WTC11 (cell line): ENCODE results near the gene NCF4. TPM values are rescaled to one million over a fixed set of nuclear protein-coding genes. Genes with fewer than 3 reads are reported as not detected.

ENCODE experiments used
- ATAC-seq: fragments of 200-7000 bp; cut with Tn5 transposase; 2 replicates; pipeline ENCODE4 v1.10.0; 2021; ENCODE audit warnings: mild to moderate bottlenecking, moderate library complexity
- CTCF ChIA-PET: fragments of 300-600 bp; sonication (Branson Sonifier 250); formaldehyde crosslinking; loops from one replicate; lab custom pipeline; 2021; ENCODE audit warnings: antibody characterized with exemption; lab: Charles Lee
- POLR2A ChIA-PET: fragments of 350-600 bp; sonication (Branson Sonifier 250); formaldehyde crosslinking; loops from one replicate; lab custom pipeline; 2021; ENCODE audit warnings: antibody characterized with exemption; lab: Charles Lee
- DNase-seq: peaks from one replicate; pipeline ENCODE4 v3.0.0; 2021; ENCODE audit warnings: low spot score
- H3K27ac Mint-ChIP-seq: 2 replicates; pipeline ENCODE4 v1.8.0; 2021; ENCODE audit warnings: mixed read lengths
- H3K27me3 Mint-ChIP-seq: 2 replicates; pipeline ENCODE4 v1.8.0; 2021; ENCODE audit warnings: low read depth, mild to moderate bottlenecking, moderate library complexity, mixed read lengths
- H3K36me3 Mint-ChIP-seq: 2 replicates; pipeline ENCODE4 v1.8.0; 2021; ENCODE audit warnings: mixed read lengths
- H3K4me1 Mint-ChIP-seq: 2 replicates; pipeline ENCODE4 v1.8.0; 2022; ENCODE audit warnings: mixed read lengths
- H3K4me3 Mint-ChIP-seq: 2 replicates; pipeline ENCODE4 v1.8.0; 2021; ENCODE audit warnings: mild to moderate bottlenecking, moderate library complexity, mixed read lengths
- H3K9me3 Mint-ChIP-seq: 2 replicates; pipeline ENCODE4 v1.8.0; 2021; ENCODE audit warnings: mixed read lengths
- CREM ChIP-seq: sonication (generic); formaldehyde crosslinking; IDR thresholded peaks from 2 replicates; pipeline ENCODE4 v1.8.1; 2022; ENCODE audit warnings: mild to moderate bottlenecking, missing genetic modification reagents, moderate library complexity
- FOXJ3 ChIP-seq: sonication (generic); formaldehyde crosslinking; IDR thresholded peaks from 2 replicates; pipeline ENCODE4 v1.9.0; 2021; ENCODE audit warnings: missing genetic modification reagents, mild to moderate bottlenecking, borderline replicate concordance
- FOXP1 ChIP-seq: sonication (generic); formaldehyde crosslinking; IDR thresholded peaks from 2 replicates; pipeline ENCODE4 v1.8.0; 2022; ENCODE audit warnings: missing genetic modification reagents, mild to moderate bottlenecking, moderate library complexity, borderline replicate concordance
- GRHL2 ChIP-seq: fragments of 250-450 bp; sonication (Bioruptor Pico); IDR thresholded peaks from 2 replicates; pipeline ENCODE4 v1.8.0; 2022; ENCODE audit warnings: mild to moderate bottlenecking, moderate library complexity; ENCODE audit not compliant: insufficient replicate concordance, severe bottlenecking
- GTF2I ChIP-seq: fragments of 250-450 bp; sonication (Bioruptor Pico); conservative IDR thresholded peaks from 2 replicates; pipeline ENCODE4 v1.4.0; 2021; ENCODE audit warnings: mild to moderate bottlenecking
- JAZF1 ChIP-seq: fragments of 250-450 bp; sonication (Bioruptor Pico); IDR thresholded peaks from 2 replicates; pipeline ENCODE4 v1.9.0; 2021; ENCODE audit warnings: moderate library complexity, mild to moderate bottlenecking, inconsistent platforms
- JUN ChIP-seq: sonication (generic); formaldehyde crosslinking; IDR thresholded peaks from 2 replicates; pipeline ENCODE4 v1.8.0; 2023; ENCODE audit warnings: mild to moderate bottlenecking, missing genetic modification reagents
- KAT7 ChIP-seq: sonication (generic); formaldehyde crosslinking; IDR thresholded peaks from 2 replicates; pipeline ENCODE4 v1.8.1; 2023; ENCODE audit warnings: missing genetic modification reagents, mild to moderate bottlenecking, borderline replicate concordance
- MXD4 ChIP-seq: fragments of 250-450 bp; sonication (Bioruptor Pico); IDR thresholded peaks from 2 replicates; pipeline ENCODE4 v1.8.0; 2021; ENCODE audit warnings: mild to moderate bottlenecking, moderate library complexity, borderline replicate concordance
- PRRX2 ChIP-seq: fragments of 250-450 bp; sonication (Bioruptor Pico); IDR thresholded peaks from 2 replicates; pipeline ENCODE4 v1.8.0; 2021; ENCODE audit warnings: mild to moderate bottlenecking
- SP1 ChIP-seq: sonication (generic); formaldehyde crosslinking; conservative IDR thresholded peaks from 2 replicates; pipeline ENCODE4 v1.8.1; 2022; ENCODE audit warnings: missing genetic modification reagents
- ZNF121 ChIP-seq: sonication (generic); formaldehyde crosslinking; IDR thresholded peaks from 2 replicates; pipeline ENCODE4 v1.8.0; 2023; ENCODE audit warnings: missing genetic modification reagents
- ZNF219 ChIP-seq: sonication (generic); formaldehyde crosslinking; IDR thresholded peaks from 2 replicates; pipeline ENCODE4 v1.8.0; 2023; ENCODE audit warnings: missing genetic modification reagents, mild to moderate bottlenecking, borderline replicate concordance
- ZNF416 ChIP-seq: fragments of 250-450 bp; sonication (Bioruptor Pico); IDR thresholded peaks from 2 replicates; pipeline ENCODE4 v1.9.0; 2021; ENCODE audit warnings: mild to moderate bottlenecking, inconsistent platforms
- total RNA-seq: library from RNA; stranded (reverse); gene quantifications from 3 replicates; pipeline ENCODE4 v1.2.3, GENCODE V29; 2021
- TF ChIP-seq, protein P1 (sequence below): sonication (generic); formaldehyde crosslinking; conservative IDR thresholded peaks from 2 replicates; pipeline ENCODE4 v1.8.1; 2022; ENCODE audit warnings: mild to moderate bottlenecking, missing genetic modification reagents
- TF ChIP-seq, protein P2 (sequence below): sonication (generic); formaldehyde crosslinking; IDR thresholded peaks from 2 replicates; pipeline ENCODE4 v1.8.0; 2022; ENCODE audit warnings: mild to moderate bottlenecking, missing genetic modification reagents
- TF ChIP-seq, protein P3 (sequence below): fragments of 250-450 bp; sonication (Bioruptor Pico); IDR thresholded peaks from 2 replicates; pipeline ENCODE4 v1.9.0; 2021; ENCODE audit warnings: mild to moderate bottlenecking, borderline replicate concordance
- TF ChIP-seq, protein P4 (sequence below): sonication (generic); formaldehyde crosslinking; IDR thresholded peaks from 2 replicates; pipeline ENCODE4 v1.8.1; 2022; ENCODE audit warnings: low read depth, mild to moderate bottlenecking, moderate library complexity, missing genetic modification reagents, borderline replicate concordance
- TF ChIP-seq, protein P5 (sequence below): sonication (generic); formaldehyde crosslinking; IDR thresholded peaks from 2 replicates; pipeline ENCODE4 v1.8.0; 2023; ENCODE audit warnings: mild to moderate bottlenecking, missing genetic modification reagents
- TF ChIP-seq, protein P6 (sequence below): sonication (generic); formaldehyde crosslinking; IDR thresholded peaks from 2 replicates; pipeline ENCODE4 v1.8.1; 2022; ENCODE audit warnings: mild to moderate bottlenecking, missing genetic modification reagents, moderate library complexity, borderline replicate concordance
- TF ChIP-seq, protein P7 (sequence below): sonication (generic); formaldehyde crosslinking; IDR thresholded peaks from 2 replicates; pipeline ENCODE4 v1.8.1; 2022; ENCODE audit warnings: low read depth, missing genetic modification reagents, borderline replicate concordance

The NCF4 gene
- total RNA-seq, 1 experiment from 2014 or later, result not detected

DNA sequence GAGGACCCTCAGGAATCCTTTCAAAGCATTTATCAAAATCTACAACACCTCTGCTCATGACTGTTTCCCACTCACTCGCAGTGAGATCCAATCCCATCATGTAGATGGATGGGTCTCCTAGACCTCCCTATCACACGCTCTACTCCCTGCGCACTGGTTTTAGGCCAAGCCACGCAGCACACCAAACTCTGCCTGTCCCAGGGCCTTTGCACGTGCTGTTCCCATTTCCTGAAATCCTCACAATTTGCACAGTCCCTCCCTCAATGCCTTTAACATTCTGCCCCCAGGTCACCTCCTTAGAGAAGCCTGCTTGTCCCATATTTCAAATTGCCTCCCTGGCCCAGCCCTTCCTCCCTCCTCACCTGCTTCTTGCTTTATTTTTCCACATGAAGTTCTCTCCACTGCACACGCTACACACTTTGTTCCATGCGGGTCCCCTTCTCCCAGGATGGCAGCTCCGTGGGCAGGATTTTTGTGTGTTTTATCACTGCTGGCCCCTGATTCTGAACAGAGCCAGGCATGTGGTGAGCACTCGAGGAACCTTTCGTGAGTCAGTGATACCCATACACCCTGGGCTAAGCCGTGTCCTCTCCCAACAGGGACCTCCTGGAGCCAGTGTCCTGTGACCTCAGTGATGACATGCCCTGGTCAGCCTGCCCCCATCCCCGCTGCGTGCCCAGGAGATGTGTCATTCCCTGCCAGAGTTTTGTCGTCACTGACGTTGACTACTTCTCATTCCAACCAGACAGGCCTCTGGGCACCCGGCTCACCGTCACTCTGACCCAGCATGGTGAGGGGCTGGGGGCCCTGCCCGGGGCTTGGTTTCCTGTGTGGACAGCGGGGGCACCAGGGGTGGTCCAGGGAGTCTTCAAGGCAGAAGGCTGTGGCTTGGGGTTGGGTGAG lies 64.8 kb downstream of the NCF4 start:
- ChIA-PET CTCF (no interaction called here), POLR2A (no interaction called here)
- Mint-ChIP-seq H3K27me3 (no peaks in the 10 kb centered on the region; the same call in 1 of the 2 replicates), H3K36me3 (no peaks in the 10 kb centered on the region), H3K9me3 (no peaks in the 10 kb centered on the region), H3K27ac (no peak overlapping the region; the same call in 1 of the 2 replicates), H3K4me3 (no peak overlapping the region), H3K4me1 (peaks cover 6% of the 10 kb centered on the region; the same call in 1 of the 2 replicates)
- TF ChIP-seq, protein P1, sequence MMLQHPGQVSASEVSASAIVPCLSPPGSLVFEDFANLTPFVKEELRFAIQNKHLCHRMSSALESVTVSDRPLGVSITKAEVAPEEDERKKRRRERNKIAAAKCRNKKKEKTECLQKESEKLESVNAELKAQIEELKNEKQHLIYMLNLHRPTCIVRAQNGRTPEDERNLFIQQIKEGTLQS (CRISPR knock-in tag), result no peak
- TF ChIP-seq ZNF121, result no peak
- TF ChIP-seq GRHL2, result no peak
- no peak for TF ChIP-seq GTF2I (CRISPR knock-in tag)
- no peak for TF ChIP-seq CREM (CRISPR knock-in tag)
- TF ChIP-seq ZNF416 (CRISPR knock-in tag), result no peak
- TF ChIP-seq ZNF219 (CRISPR knock-in tag), result no peak
- no peak for TF ChIP-seq MXD4
- TF ChIP-seq FOXJ3, result no peak
- TF ChIP-seq, protein P2, sequence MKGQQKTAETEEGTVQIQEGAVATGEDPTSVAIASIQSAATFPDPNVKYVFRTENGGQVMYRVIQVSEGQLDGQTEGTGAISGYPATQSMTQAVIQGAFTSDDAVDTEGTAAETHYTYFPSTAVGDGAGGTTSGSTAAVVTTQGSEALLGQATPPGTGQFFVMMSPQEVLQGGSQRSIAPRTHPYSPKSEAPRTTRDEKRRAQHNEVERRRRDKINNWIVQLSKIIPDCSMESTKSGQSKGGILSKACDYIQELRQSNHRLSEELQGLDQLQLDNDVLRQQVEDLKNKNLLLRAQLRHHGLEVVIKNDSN (CRISPR knock-in tag), result no peak
- TF ChIP-seq, protein P3, sequence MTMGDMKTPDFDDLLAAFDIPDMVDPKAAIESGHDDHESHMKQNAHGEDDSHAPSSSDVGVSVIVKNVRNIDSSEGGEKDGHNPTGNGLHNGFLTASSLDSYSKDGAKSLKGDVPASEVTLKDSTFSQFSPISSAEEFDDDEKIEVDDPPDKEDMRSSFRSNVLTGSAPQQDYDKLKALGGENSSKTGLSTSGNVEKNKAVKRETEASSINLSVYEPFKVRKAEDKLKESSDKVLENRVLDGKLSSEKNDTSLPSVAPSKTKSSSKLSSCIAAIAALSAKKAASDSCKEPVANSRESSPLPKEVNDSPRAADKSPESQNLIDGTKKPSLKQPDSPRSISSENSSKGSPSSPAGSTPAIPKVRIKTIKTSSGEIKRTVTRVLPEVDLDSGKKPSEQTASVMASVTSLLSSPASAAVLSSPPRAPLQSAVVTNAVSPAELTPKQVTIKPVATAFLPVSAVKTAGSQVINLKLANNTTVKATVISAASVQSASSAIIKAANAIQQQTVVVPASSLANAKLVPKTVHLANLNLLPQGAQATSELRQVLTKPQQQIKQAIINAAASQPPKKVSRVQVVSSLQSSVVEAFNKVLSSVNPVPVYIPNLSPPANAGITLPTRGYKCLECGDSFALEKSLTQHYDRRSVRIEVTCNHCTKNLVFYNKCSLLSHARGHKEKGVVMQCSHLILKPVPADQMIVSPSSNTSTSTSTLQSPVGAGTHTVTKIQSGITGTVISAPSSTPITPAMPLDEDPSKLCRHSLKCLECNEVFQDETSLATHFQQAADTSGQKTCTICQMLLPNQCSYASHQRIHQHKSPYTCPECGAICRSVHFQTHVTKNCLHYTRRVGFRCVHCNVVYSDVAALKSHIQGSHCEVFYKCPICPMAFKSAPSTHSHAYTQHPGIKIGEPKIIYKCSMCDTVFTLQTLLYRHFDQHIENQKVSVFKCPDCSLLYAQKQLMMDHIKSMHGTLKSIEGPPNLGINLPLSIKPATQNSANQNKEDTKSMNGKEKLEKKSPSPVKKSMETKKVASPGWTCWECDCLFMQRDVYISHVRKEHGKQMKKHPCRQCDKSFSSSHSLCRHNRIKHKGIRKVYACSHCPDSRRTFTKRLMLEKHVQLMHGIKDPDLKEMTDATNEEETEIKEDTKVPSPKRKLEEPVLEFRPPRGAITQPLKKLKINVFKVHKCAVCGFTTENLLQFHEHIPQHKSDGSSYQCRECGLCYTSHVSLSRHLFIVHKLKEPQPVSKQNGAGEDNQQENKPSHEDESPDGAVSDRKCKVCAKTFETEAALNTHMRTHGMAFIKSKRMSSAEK (CRISPR knock-in tag), result no peak
- TF ChIP-seq, protein P4, sequence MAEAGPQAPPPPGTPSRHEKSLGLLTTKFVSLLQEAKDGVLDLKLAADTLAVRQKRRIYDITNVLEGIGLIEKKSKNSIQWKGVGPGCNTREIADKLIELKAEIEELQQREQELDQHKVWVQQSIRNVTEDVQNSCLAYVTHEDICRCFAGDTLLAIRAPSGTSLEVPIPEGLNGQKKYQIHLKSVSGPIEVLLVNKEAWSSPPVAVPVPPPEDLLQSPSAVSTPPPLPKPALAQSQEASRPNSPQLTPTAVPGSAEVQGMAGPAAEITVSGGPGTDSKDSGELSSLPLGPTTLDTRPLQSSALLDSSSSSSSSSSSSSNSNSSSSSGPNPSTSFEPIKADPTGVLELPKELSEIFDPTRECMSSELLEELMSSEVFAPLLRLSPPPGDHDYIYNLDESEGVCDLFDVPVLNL (CRISPR knock-in tag), result no peak
- no peak for TF ChIP-seq KAT7 (CRISPR knock-in tag)
- ATAC-seq (no peak), DNase-seq (no peak)

DNA sequence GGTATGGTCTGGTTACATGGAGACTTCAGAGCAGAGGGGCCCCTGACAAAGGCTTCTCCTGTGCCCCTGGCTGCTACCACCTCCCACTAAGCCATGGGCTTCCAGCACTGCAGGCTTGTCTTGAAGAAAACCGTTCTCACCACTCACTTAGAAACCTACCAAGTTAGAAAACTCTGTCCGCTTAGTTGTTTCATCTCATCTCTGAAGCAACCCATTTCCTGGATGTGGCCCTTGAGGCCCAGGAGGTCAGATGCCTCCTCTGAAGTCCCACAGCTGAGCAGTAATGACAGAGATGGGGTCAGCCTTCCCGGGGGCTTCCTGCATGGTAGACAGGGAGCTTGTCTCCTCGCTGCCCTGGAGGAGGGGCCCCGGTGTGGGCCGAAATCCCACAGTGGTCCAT lies 65.5 kb downstream of the NCF4 start:
- Mint-ChIP-seq H3K4me1 (peaks cover 6% of the 10 kb centered on the region; the same call in 1 of the 2 replicates), H3K27ac (no peak overlapping the region), H3K36me3 (no peaks in the 10 kb centered on the region), H3K9me3 (no peaks in the 10 kb centered on the region), H3K27me3 (no peaks in the 10 kb centered on the region; the same call in 1 of the 2 replicates), H3K4me3 (no peak overlapping the region)
- ATAC-seq (no peak), DNase-seq (no peak)
- POLR2A ChIA-PET, result no interaction called here
- CTCF ChIA-PET, result no interaction called here
- TF ChIP-seq, protein P5, sequence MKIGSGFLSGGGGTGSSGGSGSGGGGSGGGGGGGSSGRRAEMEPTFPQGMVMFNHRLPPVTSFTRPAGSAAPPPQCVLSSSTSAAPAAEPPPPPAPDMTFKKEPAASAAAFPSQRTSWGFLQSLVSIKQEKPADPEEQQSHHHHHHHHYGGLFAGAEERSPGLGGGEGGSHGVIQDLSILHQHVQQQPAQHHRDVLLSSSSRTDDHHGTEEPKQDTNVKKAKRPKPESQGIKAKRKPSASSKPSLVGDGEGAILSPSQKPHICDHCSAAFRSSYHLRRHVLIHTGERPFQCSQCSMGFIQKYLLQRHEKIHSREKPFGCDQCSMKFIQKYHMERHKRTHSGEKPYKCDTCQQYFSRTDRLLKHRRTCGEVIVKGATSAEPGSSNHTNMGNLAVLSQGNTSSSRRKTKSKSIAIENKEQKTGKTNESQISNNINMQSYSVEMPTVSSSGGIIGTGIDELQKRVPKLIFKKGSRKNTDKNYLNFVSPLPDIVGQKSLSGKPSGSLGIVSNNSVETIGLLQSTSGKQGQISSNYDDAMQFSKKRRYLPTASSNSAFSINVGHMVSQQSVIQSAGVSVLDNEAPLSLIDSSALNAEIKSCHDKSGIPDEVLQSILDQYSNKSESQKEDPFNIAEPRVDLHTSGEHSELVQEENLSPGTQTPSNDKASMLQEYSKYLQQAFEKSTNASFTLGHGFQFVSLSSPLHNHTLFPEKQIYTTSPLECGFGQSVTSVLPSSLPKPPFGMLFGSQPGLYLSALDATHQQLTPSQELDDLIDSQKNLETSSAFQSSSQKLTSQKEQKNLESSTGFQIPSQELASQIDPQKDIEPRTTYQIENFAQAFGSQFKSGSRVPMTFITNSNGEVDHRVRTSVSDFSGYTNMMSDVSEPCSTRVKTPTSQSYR, result no peak
- TF ChIP-seq JUN (no peak), PRRX2 (no peak), SP1 (CRISPR knock-in tag) (no peak), ZNF416 (CRISPR knock-in tag) (no peak), FOXP1 (no peak), JAZF1 (CRISPR knock-in tag) (no peak)
- TF ChIP-seq, protein P6, sequence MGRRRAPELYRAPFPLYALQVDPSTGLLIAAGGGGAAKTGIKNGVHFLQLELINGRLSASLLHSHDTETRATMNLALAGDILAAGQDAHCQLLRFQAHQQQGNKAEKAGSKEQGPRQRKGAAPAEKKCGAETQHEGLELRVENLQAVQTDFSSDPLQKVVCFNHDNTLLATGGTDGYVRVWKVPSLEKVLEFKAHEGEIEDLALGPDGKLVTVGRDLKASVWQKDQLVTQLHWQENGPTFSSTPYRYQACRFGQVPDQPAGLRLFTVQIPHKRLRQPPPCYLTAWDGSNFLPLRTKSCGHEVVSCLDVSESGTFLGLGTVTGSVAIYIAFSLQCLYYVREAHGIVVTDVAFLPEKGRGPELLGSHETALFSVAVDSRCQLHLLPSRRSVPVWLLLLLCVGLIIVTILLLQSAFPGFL (CRISPR knock-in tag), result no peak
- TF ChIP-seq, protein P7, sequence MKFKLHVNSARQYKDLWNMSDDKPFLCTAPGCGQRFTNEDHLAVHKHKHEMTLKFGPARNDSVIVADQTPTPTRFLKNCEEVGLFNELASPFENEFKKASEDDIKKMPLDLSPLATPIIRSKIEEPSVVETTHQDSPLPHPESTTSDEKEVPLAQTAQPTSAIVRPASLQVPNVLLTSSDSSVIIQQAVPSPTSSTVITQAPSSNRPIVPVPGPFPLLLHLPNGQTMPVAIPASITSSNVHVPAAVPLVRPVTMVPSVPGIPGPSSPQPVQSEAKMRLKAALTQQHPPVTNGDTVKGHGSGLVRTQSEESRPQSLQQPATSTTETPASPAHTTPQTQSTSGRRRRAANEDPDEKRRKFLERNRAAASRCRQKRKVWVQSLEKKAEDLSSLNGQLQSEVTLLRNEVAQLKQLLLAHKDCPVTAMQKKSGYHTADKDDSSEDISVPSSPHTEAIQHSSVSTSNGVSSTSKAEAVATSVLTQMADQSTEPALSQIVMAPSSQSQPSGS (CRISPR knock-in tag), result no peak
- TF ChIP-seq, protein P4 (CRISPR knock-in tag), result no peak
